ENCODE measurements around the gene POGK. TPM values are rescaled to one million over a fixed set of nuclear protein-coding genes. Genes with fewer than 3 reads are reported as not detected.

POGK gene
- total and polyA plus RNA-seq, 9 of the 15 experiments (the other 6 are each of a cell fraction or from before 2014, with no cell fraction given): 6.1 to 44.5 (median 24.3) TPM

- no peak for TF ChIP-seq ELF4 (CRISPR knock-in tag; IDR thresholded peaks at IDR 0.05)
- TF ChIP-seq ZNF263 (CRISPR knock-in tag; IDR thresholded peaks at IDR 0.05; ENCODE audit: borderline replicate concordance): peak; percentile 34
- peak; percentile 50 for TF ChIP-seq HNRNPLL (IDR thresholded peaks at IDR 0.05; ENCODE audit: low read depth, low read length, poor library complexity, severe bottlenecking)
- TF ChIP-seq ZNF431 (CRISPR knock-in tag; IDR thresholded peaks at IDR 0.05): no peak; the same call in 1 of the 2 replicates
- TF ChIP-seq NFE2 (IDR thresholded peaks at IDR 0.05; ENCODE audit: low read depth): no peak
- peak in 2 of 3 experiments; percentile 50 to 67; a peak in 2 of 6 replicates for TF ChIP-seq CTCF (IDR thresholded peaks at IDR 0.05 in 2 of 3, conservative IDR thresholded peaks at IDR 0.05 in 1 of 3; ENCODE audit: insufficient read depth in 2 of 3, low read depth in 1 of 3, low read length in 3 of 3)
- peak; percentile 57; the same call in 1 of the 2 replicates for TF ChIP-seq SOX6 (IDR thresholded peaks at IDR 0.05)
- TF ChIP-seq BRD4 (IDR thresholded peaks at IDR 0.05): no peak; the same call in 1 of the 2 replicates
- no peak for TF ChIP-seq GTF2A2 (tag; IDR thresholded peaks at IDR 0.05)
- 0 out of 2 replicates have a peak, but pooled peaks have one; percentile 20 for TF ChIP-seq ZNF589 (CRISPR knock-in tag; IDR thresholded peaks at IDR 0.05; ENCODE audit: low read depth)
- TF ChIP-seq GABPB1 (CRISPR knock-in tag; IDR thresholded peaks at IDR 0.05): peak; percentile 76
- no peak for TF ChIP-seq PHTF2 (CRISPR knock-in tag; IDR thresholded peaks at IDR 0.05)
- TF ChIP-seq NRF1 (conservative IDR thresholded peaks at IDR 0.05 in 1 of 2, IDR thresholded peaks at IDR 0.05 in 1 of 2): peak; percentile 78 to 82
- TF ChIP-seq TFAP4 (CRISPR knock-in tag; IDR thresholded peaks at IDR 0.05; ENCODE audit: borderline replicate concordance): peak; percentile 81; the same call in 1 of the 2 replicates
- TF ChIP-seq TEAD1 (CRISPR knock-in tag; IDR thresholded peaks at IDR 0.05): peak; percentile 7 to 32; a peak in 1 of 4 replicates
- no peak; the same call in 1 of the 2 replicates for TF ChIP-seq FOXJ2 (tag; IDR thresholded peaks at IDR 0.05)
- peak in 1 of 2 experiments; percentile 71; a peak in 3 of 4 replicates for TF ChIP-seq NONO (IDR thresholded peaks at IDR 0.05; ENCODE audit: low read depth in 2 of 2, low read length in 1 of 2)
- no peak for TF ChIP-seq PRMT5 (CRISPR knock-in tag; IDR thresholded peaks at IDR 0.05)
- peak; percentile 9; the same call in 1 of the 2 replicates for TF ChIP-seq THAP12 (CRISPR knock-in tag; IDR thresholded peaks at IDR 0.05)
- no peak for TF ChIP-seq ZNF3 (CRISPR knock-in tag; IDR thresholded peaks at IDR 0.05)
- TF ChIP-seq KDM2B (CRISPR knock-in tag; IDR thresholded peaks at IDR 0.05): 0 out of 2 replicates have a peak, but pooled peaks have one; percentile 58
- peak; percentile 75 for TF ChIP-seq KAT7 (CRISPR knock-in tag; IDR thresholded peaks at IDR 0.05; ENCODE audit: borderline replicate concordance)
- no peak for TF ChIP-seq GTF2E2 (tag; IDR thresholded peaks at IDR 0.05)
Observed at GRCh38 chr1:166875734-166876539, 36.7 kb downstream of the POGK start, which contains the start of gene TADA1 (continued).
